HL-60/S4 treated with retinoic acid at 250 ng/mL for 4 days and 3 days (cell line): ENCODE results near the gene METRN.

Source experiments
- in situ Hi-C: fragments of 300-500 bp; cut with MboI; formaldehyde crosslinking; loops from 2 replicates; pipeline ENCODE4 v1.7.0; 2022; ENCODE audit warnings: low sequenced_read_pairs

The METRN gene

GRCh38 chr16:766820-767640 is 52.1 kb downstream of the METRN start:
- in situ Hi-C loops = no loop called here

GRCh38 chr16:767743-768235 is 52.9 kb downstream of the METRN start:
- in situ Hi-C loops = no loop called here

- in situ Hi-C loops = no loop called here
Measured at GRCh38 chr16:768428-768827, 53.5 kb downstream of the METRN start.
